DOHH2 (cell line): ENCODE results near the gene MEIOB.

ENCODE experiments used
- CTCF ChIP-seq: fragments of 200-600 bp; sonication (generic); IDR thresholded peaks from one replicate; pipeline ENCODE4 v1.5.1; 2014; ENCODE audit warnings: antibody characterized with exemption, mild to moderate bottlenecking, low read depth, low read length; ENCODE audit not compliant: poor library complexity, severe bottlenecking
- EZH2phosphoT487 ChIP-seq: fragments of 200-600 bp; sonication (generic); IDR thresholded peaks from 2 replicates; pipeline ENCODE4 v1.6.1; 2017; ENCODE audit warnings: borderline replicate concordance, mild to moderate bottlenecking, antibody characterized with exemption, low read length, moderate library complexity, mixed read lengths

- no peak for TF ChIP-seq CTCF
- TF ChIP-seq EZH2phosphoT487 = no peak
These were observed 45.8 kb upstream of the MEIOB start for GRCh38 chr16:1917665-1918350.
